Lower leg skin (tissue), 4 donors: ENCODE results near the gene ZDHHC17. TPM values are rescaled to one million over a fixed set of nuclear protein-coding genes. Genes with fewer than 3 reads are reported as not detected.

Experiments
- DNase-seq, 2 donors: peaks; one replicate each; pipeline ENCODE4 v3.0.0-alpha.2; 2019; ENCODE audit warnings: low spot score in 2 of 2
- H3K4me3 ChIP-seq: fragments of 200-600 bp; sonication (generic); 2 replicates; pipeline ENCODE4 v1.5.1; 2017; ENCODE audit warnings: mild to moderate bottlenecking, low read depth; ENCODE audit not compliant: poor library complexity, severe bottlenecking
- CTCF ChIP-seq, 3 donors: fragments of 450-650 bp; IDR thresholded peaks; one replicate each; pipeline ENCODE4 v1.5.1; 2016; ENCODE audit warnings: antibody characterized with exemption in 3 of 3, mild to moderate bottlenecking in 3 of 3, moderate library complexity in 2 of 3
- POLR2A ChIP-seq, 2 donors: fragments of 450-650 bp; IDR thresholded peaks; one replicate each; pipeline ENCODE4 v1.6.1; 2016 to 2017; ENCODE audit warnings: antibody characterized with exemption in 2 of 2, mild to moderate bottlenecking in 1 of 2, moderate library complexity in 1 of 2
- WGBS, 2 donors: methylation state at CpG; one replicate each; pipeline ENCODE4 v1.1.5; 2018; 5-methylcytosine and 5-hydroxymethylcytosine counted together
- intact Hi-C: fragments of 100-400 bp; cut with DNase I; formaldehyde crosslinking; loops from one replicate; pipeline ENCODE4 v1.15.0; 2023; ENCODE audit warnings: low total_unique reads
- total RNA-seq, 4 donors: library from RNA; depleted of rRNA; stranded (reverse); fragments of >200 nt; gene quantifications; one replicate each; pipeline ENCODE4 v1.1.0, GENCODE V29; 2016

ZDHHC17 gene
- total RNA-seq, 4 donors from 2014 or later = 10.5 to 18.7 (median 13.0) TPM

DNA sequence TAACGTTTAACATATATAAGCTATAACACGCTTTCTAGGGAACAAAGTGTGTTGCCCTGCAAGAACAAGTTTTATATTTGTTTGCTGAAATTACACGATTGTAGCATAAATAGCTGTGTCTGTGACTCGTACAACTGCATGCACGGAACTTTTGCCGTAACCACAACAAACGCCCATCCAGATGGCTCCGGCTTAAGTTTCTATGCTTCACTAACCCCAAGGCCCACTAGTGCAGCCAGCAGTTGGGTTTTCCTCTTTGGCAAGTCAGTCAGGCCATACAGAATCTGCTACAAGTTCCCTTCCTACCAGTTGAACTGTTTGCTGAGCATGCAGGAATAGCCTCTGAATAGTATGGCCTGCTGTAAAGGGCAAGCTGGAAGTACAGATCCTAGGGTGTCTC lies 102.8 kb downstream of the ZDHHC17 start:
- intact Hi-C loops = no loop called here
- 60 to 73% methylated on average over 8 of the region's 8 CpGs for WGBS, 2 donors
- no peak overlapping the region for H3K4me3 ChIP-seq
- no peak for DNase-seq
- TF ChIP-seq POLR2A (IDR thresholded peaks at IDR 0.05) (no peak), CTCF (IDR thresholded peaks at IDR 0.05) (no peak)

DNA sequence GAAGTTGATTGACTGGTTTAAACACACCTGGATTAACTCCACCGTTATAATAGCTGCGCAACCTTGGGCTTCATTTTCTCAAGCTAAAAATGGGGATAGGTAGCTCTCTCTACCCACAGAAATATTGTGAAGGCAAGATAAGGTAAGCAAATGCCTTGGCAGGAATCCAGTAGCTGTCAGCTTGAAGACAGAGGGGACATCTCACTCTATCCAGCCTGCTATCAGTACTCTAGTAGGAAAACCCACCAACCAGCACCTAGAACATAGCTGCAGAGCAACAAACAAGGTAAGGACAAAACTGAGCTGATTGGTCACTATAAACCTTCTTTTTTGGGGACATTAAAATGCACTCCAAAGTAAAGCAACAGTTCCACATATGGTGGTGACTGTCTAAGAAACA lies 107.2 kb downstream of the ZDHHC17 start:
- H3K4me3 ChIP-seq = no peak overlapping the region
- no peak for TF ChIP-seq POLR2A (IDR thresholded peaks at IDR 0.05)
- no peak for TF ChIP-seq CTCF (IDR thresholded peaks at IDR 0.05)
- 84 to 89% methylated on average over 2 of the region's 2 CpGs for WGBS, 2 donors
- intact Hi-C loops = no loop called here
- no peak for DNase-seq

DNA sequence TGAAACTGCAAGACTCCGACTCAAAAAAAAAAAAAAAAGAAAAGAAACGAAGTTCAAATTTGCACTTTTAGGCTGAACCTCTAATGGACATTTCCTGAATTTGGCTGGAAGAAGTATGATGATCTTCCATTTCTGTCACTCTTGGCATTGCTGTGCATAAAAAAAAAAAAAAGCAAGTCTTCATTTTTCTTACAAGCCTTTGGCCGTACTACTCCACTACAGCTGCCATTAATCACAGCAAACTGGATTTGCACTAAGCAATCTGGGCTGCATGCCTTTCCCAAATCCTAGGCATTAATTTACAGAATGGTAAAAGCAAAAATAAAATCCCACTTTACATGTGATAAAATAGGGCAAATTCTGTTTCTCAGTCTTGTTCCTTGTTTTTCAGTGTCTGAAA lies 107.8 kb downstream of the ZDHHC17 start:
- DNase-seq = no peak
- 42 to 71% methylated on average over 3 of the region's 3 CpGs for WGBS, 2 donors
- H3K4me3 ChIP-seq = no peak overlapping the region
- no peak for TF ChIP-seq POLR2A (IDR thresholded peaks at IDR 0.05)
- no peak for TF ChIP-seq CTCF (IDR thresholded peaks at IDR 0.05)
- intact Hi-C loops = no loop called here

GRCh38 chr12:76872415-76872814 lies 108.5 kb downstream of the ZDHHC17 start:
- no peak overlapping the region for H3K4me3 ChIP-seq
- intact Hi-C loops = no loop called here
- TF ChIP-seq POLR2A (IDR thresholded peaks at IDR 0.05) (no peak), CTCF (IDR thresholded peaks at IDR 0.05) (no peak)
- no peak for DNase-seq
- WGBS, 2 donors = 92 to 94% methylated on average over 5 of the region's 5 CpGs

- no peak overlapping the region for H3K4me3 ChIP-seq
- 54 to 55% methylated on average over 3 of the region's 3 CpGs for WGBS, 2 donors
- DNase-seq = no peak
- intact Hi-C loops = no loop called here
- TF ChIP-seq POLR2A (IDR thresholded peaks at IDR 0.05) (no peak), CTCF (IDR thresholded peaks at IDR 0.05) (no peak)
Observed at GRCh38 chr12:76874027-76874426, 110.1 kb downstream of the ZDHHC17 start.

- no peak for TF ChIP-seq POLR2A (IDR thresholded peaks at IDR 0.05)
- no peak for TF ChIP-seq CTCF (IDR thresholded peaks at IDR 0.05)
- DNase-seq = no peak
- WGBS, 2 donors = 84 to 85% methylated on average over 11 of the region's 11 CpGs
- H3K4me3 ChIP-seq = no peak overlapping the region
- intact Hi-C loops = no loop called here
Observed at GRCh38 chr12:76874491-76875190, 110.7 kb downstream of the ZDHHC17 start.
